SK-N-MC (cell line): ENCODE data around the gene DCBLD1.

Source experiments
- EZH2 ChIP-seq: fragments of 200-600 bp; sonication (generic); IDR thresholded peaks from one replicate; pipeline ENCODE4 v1.6.1; 2017; ENCODE audit warnings: antibody characterized with exemption
- POLR2AphosphoS5 ChIP-seq: IDR thresholded peaks from 2 replicates; pipeline ENCODE4 v1.6.1; 2012; ENCODE audit warnings: mild to moderate bottlenecking, low read depth, low read length, borderline replicate concordance

DNA sequence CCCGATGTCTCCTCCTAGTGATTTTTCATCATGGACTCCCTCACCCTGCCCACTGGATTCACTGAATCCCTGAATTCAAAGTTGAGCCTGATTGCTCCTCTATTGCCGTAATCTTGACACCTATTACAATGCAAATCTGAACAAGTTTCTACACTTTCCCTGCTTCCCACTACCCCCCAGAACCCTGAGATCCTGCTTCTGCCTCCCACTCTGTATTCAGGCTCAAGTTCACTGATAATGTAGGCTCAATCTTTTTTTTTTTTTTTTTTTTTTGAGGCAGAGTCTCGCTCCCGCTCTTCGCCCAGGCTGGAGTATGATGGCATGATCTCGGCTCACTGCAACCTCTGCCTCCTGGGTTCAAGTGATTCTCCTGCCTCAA, 3.6 kb upstream of the DCBLD1 start:
- no peak for TF ChIP-seq POLR2AphosphoS5
- no peak for TF ChIP-seq EZH2
